GM15510 (cell line): Measurements from ENCODE around the gene CAMTA1.

Source experiments
- POLR2A ChIP-seq: IDR thresholded peaks from 3 replicates; pipeline ENCODE4 v1.6.1; 2011; ENCODE audit warnings: borderline replicate concordance; ENCODE audit not compliant: insufficient read length; ENCODE audit errors: extremely low read depth

CAMTA1 gene

DNA sequence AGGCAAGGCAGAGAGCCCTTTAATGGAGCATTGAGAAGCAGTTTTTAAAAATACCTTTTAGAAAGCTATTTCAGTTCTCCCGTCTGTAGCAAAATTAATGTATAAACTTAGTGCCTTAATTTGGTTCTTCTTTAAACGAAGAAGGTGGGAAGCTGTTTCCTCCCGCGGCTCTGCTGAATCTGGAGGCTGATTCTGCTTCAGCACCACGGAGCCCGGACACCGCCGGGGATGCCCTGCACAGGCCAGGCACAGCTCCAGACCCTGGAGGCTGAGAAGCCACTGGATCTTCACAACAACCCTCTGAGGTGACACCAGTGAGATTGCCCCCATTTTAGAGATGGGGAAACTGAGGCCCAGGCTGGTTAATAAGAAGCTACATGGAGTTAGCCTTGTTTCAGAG is 810.1 kb downstream of the CAMTA1 start:
- TF ChIP-seq POLR2A: no peak

DNA sequence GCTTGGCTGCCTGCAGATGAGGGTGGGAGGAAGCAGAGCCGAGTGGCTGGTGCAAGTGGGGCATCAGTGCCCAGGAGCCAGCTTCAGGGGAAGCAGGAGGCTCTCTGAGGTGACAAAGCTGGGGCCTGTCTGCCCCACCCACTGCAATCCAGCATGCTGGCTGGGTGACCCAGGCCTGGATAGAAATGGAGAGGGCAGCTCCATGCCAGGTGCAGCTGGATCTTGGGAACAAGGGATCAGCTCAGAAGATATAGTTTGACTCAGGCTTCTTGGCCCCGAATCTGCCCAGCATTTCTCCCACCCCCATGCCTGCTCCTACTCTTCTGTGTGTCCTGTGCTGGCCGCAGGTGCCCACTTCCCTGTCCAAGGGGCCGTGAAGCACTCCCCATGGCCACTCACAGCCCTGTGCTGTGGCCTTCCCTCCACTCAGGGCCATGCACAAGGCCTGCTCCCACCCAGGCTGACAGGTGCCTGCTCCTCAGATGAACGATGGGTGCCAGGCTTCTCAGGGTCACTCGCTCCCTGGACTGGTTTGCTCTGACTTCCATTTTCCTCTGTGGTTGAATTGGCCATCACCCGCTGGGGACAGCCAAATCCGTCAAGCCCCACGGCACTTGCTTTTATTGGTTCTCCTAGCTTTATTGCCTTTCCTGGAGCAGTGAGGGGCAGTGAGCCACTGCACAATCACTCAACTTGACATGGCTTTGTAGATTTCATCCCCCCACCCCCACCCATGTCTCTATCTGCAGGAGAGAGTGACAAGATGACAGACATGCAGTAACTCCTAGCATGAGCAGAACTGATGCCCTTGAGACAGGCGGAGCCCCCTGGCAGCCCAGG is 811.1 kb downstream of the CAMTA1 start:
- no peak for TF ChIP-seq POLR2A

DNA sequence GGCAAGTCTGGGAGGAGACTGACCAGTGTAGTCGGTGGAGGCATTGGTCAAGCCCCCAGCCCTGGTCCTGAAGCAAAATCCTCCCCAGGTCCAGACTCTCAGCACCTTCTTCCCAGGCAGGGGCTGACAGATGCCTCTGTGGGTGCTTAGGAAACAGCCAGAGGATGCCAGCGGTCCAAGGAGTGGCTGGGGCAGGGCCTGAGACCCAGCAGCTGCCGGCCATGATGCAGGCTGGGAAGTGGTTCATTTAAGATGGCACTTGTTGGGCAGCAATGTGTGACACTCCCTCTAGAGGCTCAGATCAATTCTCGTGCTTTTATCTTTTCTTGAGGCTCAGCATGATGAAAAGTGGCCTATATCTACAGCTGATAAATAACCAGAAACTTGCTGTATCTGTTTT is 820.8 kb downstream of the CAMTA1 start:
- no peak for TF ChIP-seq POLR2A

GRCh38 chr1:7607097-7607496 is 821.8 kb downstream of the CAMTA1 start:
- no peak for TF ChIP-seq POLR2A

GRCh38 chr1:7608628-7609305 is 823.5 kb downstream of the CAMTA1 start:
- TF ChIP-seq POLR2A: no peak

GRCh38 chr1:7609311-7609994 is 824.2 kb downstream of the CAMTA1 start:
- TF ChIP-seq POLR2A: no peak

DNA sequence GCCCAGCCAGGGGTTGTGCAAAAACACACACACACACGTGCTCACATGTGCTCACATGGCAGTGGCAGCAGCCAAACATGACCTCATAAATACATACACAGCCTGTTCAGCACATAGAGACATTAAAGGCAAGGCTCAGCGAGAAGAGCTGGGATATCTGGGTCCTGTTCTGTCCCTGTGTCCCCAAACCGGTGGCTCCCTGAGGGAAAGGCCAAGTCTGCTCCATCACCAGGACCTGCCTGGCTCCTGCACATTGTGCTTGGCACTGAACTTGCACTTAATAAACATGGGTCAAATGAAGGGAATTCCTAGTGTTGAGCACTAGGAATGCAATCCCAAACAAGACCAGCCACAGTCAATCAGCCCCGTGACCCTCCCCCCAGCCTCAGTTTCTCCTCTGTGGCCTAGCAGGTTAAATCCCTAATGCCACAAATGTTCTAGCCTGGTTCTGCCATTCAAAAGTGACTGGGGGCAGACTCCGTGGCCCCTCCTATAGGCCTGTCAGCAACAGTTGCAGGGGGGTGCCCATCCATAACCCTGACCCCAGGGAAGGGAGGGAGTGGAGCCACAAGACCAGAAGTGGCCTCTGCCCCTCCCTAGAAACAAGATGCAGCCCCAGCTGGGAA is 825.0 kb downstream of the CAMTA1 start:
- TF ChIP-seq POLR2A: no peak

GRCh38 chr1:7610936-7611335 is 825.7 kb downstream of the CAMTA1 start:
- no peak for TF ChIP-seq POLR2A

- no peak for TF ChIP-seq POLR2A
These were observed 826.3 kb downstream of the CAMTA1 start for GRCh38 chr1:7611421-7612010.

DNA sequence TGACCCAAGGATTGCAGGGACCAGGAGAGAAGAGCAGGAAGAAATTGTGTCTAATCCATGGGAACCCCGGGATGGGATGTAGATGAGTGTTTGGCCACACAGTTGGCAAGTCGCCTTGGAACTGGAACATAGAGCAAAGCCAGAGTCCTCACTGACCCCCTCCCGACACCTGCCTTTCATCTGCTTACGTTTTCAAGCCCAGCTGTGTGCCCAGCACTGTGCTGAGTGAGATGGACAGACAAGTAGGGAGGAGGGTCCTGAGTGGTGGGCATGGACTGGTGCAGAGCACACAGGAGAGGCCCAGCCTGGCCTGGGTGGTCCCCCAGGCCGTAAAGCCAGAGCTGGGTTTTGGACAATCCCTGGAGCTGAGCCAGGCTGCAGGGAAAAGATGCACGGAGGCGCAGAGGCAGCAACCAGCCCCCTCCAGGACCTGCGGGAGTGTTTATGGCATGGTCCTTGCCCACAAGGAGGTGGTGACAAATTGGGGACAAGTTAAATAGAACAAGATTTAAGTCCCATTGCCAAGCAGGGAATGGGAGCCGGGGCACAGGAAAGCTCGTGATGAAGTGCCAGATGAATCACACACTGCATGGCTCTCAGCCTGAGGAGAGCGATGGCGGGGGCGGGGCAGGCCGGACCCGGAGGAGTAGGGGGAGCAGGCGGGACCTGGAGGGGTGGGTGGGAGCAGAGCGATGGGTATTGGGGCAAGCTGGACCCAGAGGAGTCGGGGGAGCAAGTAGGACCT is 828.0 kb downstream of the CAMTA1 start:
- TF ChIP-seq POLR2A: no peak

- no peak for TF ChIP-seq POLR2A
These were observed 828.6 kb downstream of the CAMTA1 start for GRCh38 chr1:7613851-7614205.

GRCh38 chr1:7614576-7615074 is 829.4 kb downstream of the CAMTA1 start:
- TF ChIP-seq POLR2A: no peak

- no peak for TF ChIP-seq POLR2A
These were observed 829.9 kb downstream of the CAMTA1 start for GRCh38 chr1:7615138-7615537.
